BE2C (cell line): Measurements from ENCODE around the gene CNIH4.
"Not testable (repeated sequence)": the region's sequence is repeated elsewhere in the genome, so short reads cannot be mapped to it uniquely, and the experiment has no call there.

ENCODE experiments used
- DNase-seq: peaks from one replicate; pipeline ENCODE4 v3.0.0-alpha.2; 2020
- H3K27me3 ChIP-seq: fragments of 250-450 bp; sonication (Bioruptor Pico); 2 replicates; pipeline ENCODE4 v1.5.1; 2020; ENCODE audit warnings: mild to moderate bottlenecking
- H3K36me3 ChIP-seq: fragments of 250-450 bp; sonication (Bioruptor Pico); 2 replicates; pipeline ENCODE4 v1.5.1; 2020; ENCODE audit warnings: mild to moderate bottlenecking
- H3K4me1 ChIP-seq: fragments of 250-450 bp; sonication (Bioruptor Pico); 2 replicates; pipeline ENCODE4 v1.5.1; 2020
- H3K4me3 ChIP-seq: 2 replicates; pipeline ENCODE4 v1.5.1; 2011; ENCODE audit warnings: low read depth, low read length
- H3K9me3 ChIP-seq: fragments of 250-450 bp; sonication (Bioruptor Pico); 2 replicates; pipeline ENCODE4 v1.5.1; 2020
- TF ChIP-seq, protein P1 (sequence below): IDR thresholded peaks from 2 replicates; pipeline ENCODE4 v1.5.1; 2012; ENCODE audit warnings: mild to moderate bottlenecking, low read depth, low read length

CNIH4 gene

GRCh38 chr1:224343679-224344078, 13.0 kb upstream of the CNIH4 start:
- Histone ChIP-seq H3K36me3 (no peaks in the 10 kb centered on the region), H3K4me3 (no peak overlapping the region), H3K9me3 (peaks cover 12% of the 10 kb centered on the region), H3K4me1 (no peaks in the 10 kb centered on the region), H3K27me3 (peaks cover 5% of the 10 kb centered on the region)
- DNase-seq = no peak
- TF ChIP-seq, protein P1, sequence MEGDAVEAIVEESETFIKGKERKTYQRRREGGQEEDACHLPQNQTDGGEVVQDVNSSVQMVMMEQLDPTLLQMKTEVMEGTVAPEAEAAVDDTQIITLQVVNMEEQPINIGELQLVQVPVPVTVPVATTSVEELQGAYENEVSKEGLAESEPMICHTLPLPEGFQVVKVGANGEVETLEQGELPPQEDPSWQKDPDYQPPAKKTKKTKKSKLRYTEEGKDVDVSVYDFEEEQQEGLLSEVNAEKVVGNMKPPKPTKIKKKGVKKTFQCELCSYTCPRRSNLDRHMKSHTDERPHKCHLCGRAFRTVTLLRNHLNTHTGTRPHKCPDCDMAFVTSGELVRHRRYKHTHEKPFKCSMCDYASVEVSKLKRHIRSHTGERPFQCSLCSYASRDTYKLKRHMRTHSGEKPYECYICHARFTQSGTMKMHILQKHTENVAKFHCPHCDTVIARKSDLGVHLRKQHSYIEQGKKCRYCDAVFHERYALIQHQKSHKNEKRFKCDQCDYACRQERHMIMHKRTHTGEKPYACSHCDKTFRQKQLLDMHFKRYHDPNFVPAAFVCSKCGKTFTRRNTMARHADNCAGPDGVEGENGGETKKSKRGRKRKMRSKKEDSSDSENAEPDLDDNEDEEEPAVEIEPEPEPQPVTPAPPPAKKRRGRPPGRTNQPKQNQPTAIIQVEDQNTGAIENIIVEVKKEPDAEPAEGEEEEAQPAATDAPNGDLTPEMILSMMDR = no peak

GRCh38 chr1:224348137-224348536, 8.5 kb upstream of the CNIH4 start:
- H3K4me1 ChIP-seq = no peaks in the 10 kb centered on the region
- no peaks in the 10 kb centered on the region for H3K27me3 ChIP-seq
- peaks cover 12% of the 10 kb centered on the region for H3K9me3 ChIP-seq
- DNase-seq = no peak
- H3K4me3 ChIP-seq = no peak overlapping the region
- no peaks in the 10 kb centered on the region for H3K36me3 ChIP-seq
- TF ChIP-seq, protein P1 = no peak

DNA sequence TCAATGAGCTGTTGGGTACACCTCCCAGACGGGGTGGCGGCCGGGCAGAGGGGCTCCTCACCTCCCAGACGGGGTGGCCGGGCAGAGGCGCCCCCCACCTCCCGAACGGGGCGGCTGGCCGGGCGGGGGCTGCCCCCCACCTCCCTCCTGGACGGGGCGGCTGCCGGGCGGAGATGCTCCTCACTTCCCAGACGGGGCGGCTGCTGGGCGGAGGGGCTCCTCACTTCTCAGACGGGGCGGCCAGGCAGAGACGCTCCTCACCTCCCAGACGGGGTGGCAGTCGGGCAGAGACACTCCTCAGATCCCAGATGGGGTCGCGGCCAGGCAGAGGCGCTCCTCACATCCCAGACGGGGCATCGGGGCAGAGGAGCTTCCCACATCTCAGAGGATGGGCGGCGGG, 7.0 kb upstream of the CNIH4 start:
- not testable (repeated sequence) for H3K4me1 ChIP-seq, DNase-seq, H3K9me3 ChIP-seq, H3K36me3 ChIP-seq, H3K27me3 ChIP-seq, H3K4me3 ChIP-seq

GRCh38 chr1:224352436-224353085, 4.1 kb upstream of the CNIH4 start:
- not testable (repeated sequence) for DNase-seq, H3K36me3 ChIP-seq, H3K27me3 ChIP-seq, H3K4me1 ChIP-seq, H3K4me3 ChIP-seq, H3K9me3 ChIP-seq

DNA sequence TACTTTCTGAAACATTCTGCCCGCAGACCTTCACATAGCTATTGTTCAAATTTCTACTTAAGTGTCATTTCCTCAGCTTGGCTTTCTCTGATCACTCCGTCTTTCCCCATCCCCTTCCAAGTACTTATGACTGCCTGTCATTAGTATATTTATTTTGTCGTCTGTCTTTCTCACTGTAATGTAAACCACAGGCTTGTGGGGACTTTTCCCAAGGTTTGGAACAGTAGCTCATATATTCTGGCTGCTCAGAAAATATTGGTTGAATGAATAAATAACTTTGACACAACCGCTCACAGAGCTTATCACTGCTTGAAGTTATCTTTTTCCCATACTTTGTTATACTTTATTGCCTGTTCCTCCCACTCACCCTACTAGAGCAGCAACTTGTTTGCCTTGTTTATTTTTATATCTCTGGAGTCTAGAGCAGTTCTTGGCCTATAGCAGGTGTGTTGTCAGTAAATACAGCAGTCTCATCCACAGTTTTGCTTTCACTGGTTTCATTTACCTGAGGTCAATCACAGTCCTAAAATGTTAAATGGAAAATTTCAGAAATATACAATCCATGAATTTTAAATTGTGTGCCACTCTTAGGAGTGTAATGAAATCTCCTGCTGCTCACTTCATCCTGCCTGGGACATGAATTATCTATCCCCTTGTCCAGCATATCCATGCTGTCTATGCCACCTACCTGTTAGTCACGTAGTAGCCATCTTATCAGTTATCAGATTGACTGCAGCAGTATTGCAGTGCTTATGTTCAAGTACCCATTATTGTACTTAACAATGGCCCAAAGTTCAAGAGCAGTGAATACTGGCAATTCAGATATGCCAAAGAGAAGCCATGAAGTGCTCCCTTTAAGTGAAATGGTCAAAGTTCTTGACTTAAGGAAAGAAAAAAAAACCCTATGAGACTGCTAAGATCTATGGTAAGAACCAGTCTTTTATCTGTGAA, 2.4 kb upstream of the CNIH4 start:
- Histone ChIP-seq H3K36me3 (no peaks in the 10 kb centered on the region), H3K9me3 (no peaks in the 10 kb centered on the region), H3K27me3 (no peaks in the 10 kb centered on the region), H3K4me3 (no peak overlapping the region), H3K4me1 (no peaks in the 10 kb centered on the region)
- no peak for DNase-seq
- TF ChIP-seq, protein P1 = no peak

GRCh38 chr1:224357626-224358124, 996 bp downstream of the CNIH4 start:
- TF ChIP-seq, protein P1 = no peak
- Histone ChIP-seq H3K4me1 (no peaks in the 10 kb centered on the region), H3K4me3 (peak overlapping the region; percentile 88), H3K27me3 (no peaks in the 10 kb centered on the region), H3K36me3 (no peaks in the 10 kb centered on the region), H3K9me3 (no peaks in the 10 kb centered on the region)
- no peak for DNase-seq

DNA sequence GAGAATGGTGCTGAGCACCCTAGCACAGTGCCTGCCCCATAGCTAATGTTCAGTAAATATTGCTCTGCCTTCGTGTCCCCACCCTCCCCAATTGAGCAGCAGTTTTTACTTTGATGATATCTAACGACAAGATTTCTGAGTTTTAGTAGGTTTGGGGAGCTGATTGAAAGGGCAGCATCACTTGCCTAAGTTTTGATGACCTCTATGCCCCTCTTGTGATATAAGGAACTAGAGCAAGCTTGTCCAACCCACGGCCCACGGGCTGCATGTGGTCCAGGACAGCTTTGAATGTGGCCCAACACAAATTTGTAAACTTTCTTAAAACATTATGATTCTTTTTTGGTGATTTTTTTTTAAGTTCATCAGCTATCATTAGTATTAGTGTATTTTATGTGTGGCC, 1.6 kb downstream of the CNIH4 start:
- TF ChIP-seq, protein P1 = no peak
- peak overlapping the region; percentile 88 for H3K4me3 ChIP-seq
- no peaks in the 10 kb centered on the region for H3K4me1 ChIP-seq
- H3K9me3 ChIP-seq = no peaks in the 10 kb centered on the region
- H3K27me3 ChIP-seq = no peaks in the 10 kb centered on the region
- no peaks in the 10 kb centered on the region for H3K36me3 ChIP-seq
- no peak for DNase-seq
